IMR-90 (cell line): Measurements from ENCODE around the gene C9orf43. TPM values are rescaled to one million over a fixed set of nuclear protein-coding genes. Genes with fewer than 3 reads are reported as not detected.

Source experiments
- ATAC-seq: fragments of 200-7000 bp; cut with Tn5 transposase; 2 replicates; pipeline ENCODE4 v1.9.1; 2020; ENCODE audit warnings: low read depth, mild to moderate bottlenecking, moderate library complexity
- BruUV-seq: library from RNA; stranded (reverse); fragments of 400-500 nt; replicated peaks from 2 replicates; lab custom pipeline; 2021; lab: Mats Ljungman, UMichigan
- CTCF ChIA-PET: fragments of 300-600 bp; formaldehyde crosslinking; extraction: SDS; loops from one replicate; lab custom pipeline; 2021; ENCODE audit warnings: antibody characterized with exemption; lab: Yijun Ruan, JAX
- POLR2A ChIA-PET: fragments of 300-600 bp; sonication (Branson Sonifier 250); formaldehyde crosslinking; loops from one replicate; lab custom pipeline; 2022; ENCODE audit warnings: antibody characterized with exemption; ENCODE audit not compliant: unreplicated experiment; lab: Charles Lee
- DNase-seq: peaks from one replicate; pipeline ENCODE4 v3.0.0; 2013
- H2AFZ ChIP-seq: replicated peaks from 2 replicates; pipeline ENCODE3; 2013; ENCODE audit warnings: low read length, mild to moderate bottlenecking; ENCODE audit not compliant: poor library complexity
- H2AK5ac ChIP-seq: 2 replicates; pipeline ENCODE4 v1.6.1; 2013; ENCODE audit warnings: low read depth, low read length, inconsistent platforms
- H2AK9ac ChIP-seq: replicated peaks from 2 replicates; pipeline ENCODE3; 2013; ENCODE audit warnings: mild to moderate bottlenecking, low read depth, low read length, moderate library complexity; ENCODE audit not compliant: poor library complexity
- H2BK120ac ChIP-seq: 2 replicates; pipeline ENCODE4 v1.6.1; 2013; ENCODE audit warnings: low read depth, low read length, inconsistent platforms
- H2BK15ac ChIP-seq: 3 replicates; pipeline ENCODE4 v1.6.1; 2013; ENCODE audit warnings: low read depth, low read length, inconsistent platforms
- H2BK20ac ChIP-seq: 2 replicates; pipeline ENCODE4 v1.6.1; 2013; ENCODE audit warnings: low read depth, mild to moderate bottlenecking, inconsistent platforms, low read length, moderate library complexity
- H2BK5ac ChIP-seq: 2 replicates; pipeline ENCODE4 v1.6.1; 2013; ENCODE audit warnings: mild to moderate bottlenecking, low read depth, low read length, inconsistent platforms; ENCODE audit not compliant: poor library complexity, severe bottlenecking
- H3K14ac ChIP-seq: replicated peaks from 2 replicates; pipeline ENCODE4 v1.6.1; 2013; ENCODE audit warnings: low read depth, low read length, inconsistent platforms
- H3K18ac ChIP-seq: 2 replicates; pipeline ENCODE4 v1.6.1; 2013; ENCODE audit warnings: low read depth, low read length, control low read depth
- H3K23ac ChIP-seq: 2 replicates; pipeline ENCODE4 v1.6.1; 2013; ENCODE audit warnings: low read depth, low read length, inconsistent platforms
- H3K27ac ChIP-seq: 2 replicates; pipeline ENCODE4 v1.5.1; 2013; ENCODE audit warnings: mild to moderate bottlenecking, control low read depth, low read length; ENCODE audit not compliant: insufficient read depth
- H3K27me3 ChIP-seq: 2 replicates; pipeline ENCODE4 v1.6.1; 2013; ENCODE audit warnings: low read length; ENCODE audit not compliant: control insufficient read depth, insufficient read depth
- H3K36me3 ChIP-seq: 2 replicates; pipeline ENCODE4 v1.6.1; 2013; ENCODE audit warnings: low read length, mixed read lengths; ENCODE audit not compliant: control insufficient read depth, insufficient read depth
- H3K4ac ChIP-seq: 2 replicates; pipeline ENCODE4 v1.6.1; 2013; ENCODE audit warnings: low read depth, low read length, inconsistent platforms
- H3K4me1 ChIP-seq: 2 replicates; pipeline ENCODE4 v1.6.1; 2013; ENCODE audit warnings: low read length, mixed read lengths; ENCODE audit not compliant: control insufficient read depth, insufficient read depth
- H3K4me2 ChIP-seq: 2 replicates; pipeline ENCODE4 v1.6.1; 2013; ENCODE audit warnings: low read depth, mild to moderate bottlenecking, control low read depth, low read length, moderate library complexity
- H3K4me3 ChIP-seq: 2 replicates; pipeline ENCODE4 v1.5.1; 2013; ENCODE audit warnings: low read depth, mild to moderate bottlenecking, control low read depth, low read length, moderate library complexity; ENCODE audit not compliant: insufficient read depth
- H3K56ac ChIP-seq: 2 replicates; pipeline ENCODE4 v1.6.1; 2013; ENCODE audit warnings: low read length, inconsistent platforms; ENCODE audit not compliant: insufficient read depth; ENCODE audit errors: extremely low read depth
- H3K79me1 ChIP-seq, 2 experiments: 2 replicates each; pipeline ENCODE4 v1.6.1; 2013; ENCODE audit warnings: low read length in 2 of 2, inconsistent platforms in 1 of 2, low read depth in 1 of 2
- H3K9ac ChIP-seq: 2 replicates; pipeline ENCODE4 v1.6.1; 2013; ENCODE audit warnings: low read depth, low read length, control low read depth
- H3K9me1 ChIP-seq: 2 replicates; pipeline ENCODE4 v1.6.1; 2013; ENCODE audit warnings: low read length, inconsistent platforms; ENCODE audit not compliant: insufficient read depth
- H3K9me3 ChIP-seq: 2 replicates; pipeline ENCODE4 v1.6.1; 2013; ENCODE audit warnings: low read length; ENCODE audit not compliant: control insufficient read depth, insufficient read depth
- H4K20me1 ChIP-seq: 2 replicates; pipeline ENCODE4 v1.6.1; 2013; ENCODE audit warnings: low read length, inconsistent platforms; ENCODE audit not compliant: insufficient read depth
- H4K5ac ChIP-seq: 2 replicates; pipeline ENCODE4 v1.6.1; 2013; ENCODE audit warnings: mild to moderate bottlenecking, low read depth, low read length, control low read depth
- H4K8ac ChIP-seq, 2 experiments: 2 replicates each; pipeline ENCODE4 v1.6.1; 2013; ENCODE audit warnings: low read depth in 2 of 2, low read length in 2 of 2, control low read depth in 1 of 2, inconsistent platforms in 1 of 2
- H4K91ac ChIP-seq: 2 replicates; pipeline ENCODE4 v1.6.1; 2013; ENCODE audit warnings: low read depth, low read length, inconsistent platforms; ENCODE audit not compliant: insufficient read depth
- BHLHE40 ChIP-seq: fragments of 150-350 bp; IDR thresholded peaks from 2 replicates; pipeline ENCODE4 v1.6.1; 2016; ENCODE audit warnings: mild to moderate bottlenecking, low read depth, low read length
- CEBPB ChIP-seq: IDR thresholded peaks from 2 replicates; pipeline ENCODE4 v1.6.1; 2012; ENCODE audit warnings: low read depth, low read length, improper control_type of control experiment
- CHD1 ChIP-seq: IDR thresholded peaks from 2 replicates; pipeline ENCODE4 v1.6.1; 2012; ENCODE audit warnings: low read depth, low read length, improper control_type of control experiment
- FOS ChIP-seq: fragments of 150-350 bp; IDR thresholded peaks from 2 replicates; pipeline ENCODE4 v1.6.1; 2016; ENCODE audit warnings: low read depth, low read length
- MAFK ChIP-seq: IDR thresholded peaks from 2 replicates; pipeline ENCODE4 v1.6.1; 2012; ENCODE audit warnings: low read depth, low read length, improper control_type of control experiment
- MAZ ChIP-seq: IDR thresholded peaks from 2 replicates; pipeline ENCODE4 v1.6.1; 2012; ENCODE audit warnings: low read depth, mild to moderate bottlenecking, low read length, improper control_type of control experiment, moderate library complexity, borderline replicate concordance
- MXI1 ChIP-seq: IDR thresholded peaks from 2 replicates; pipeline ENCODE4 v1.6.1; 2012; ENCODE audit warnings: low read depth, mild to moderate bottlenecking, low read length, moderate library complexity, borderline replicate concordance
- NFE2L2 ChIP-seq: fragments of 150-350 bp; IDR thresholded peaks from 2 replicates; pipeline ENCODE4 v1.6.1; 2016; ENCODE audit warnings: low read depth, mild to moderate bottlenecking, low read length
- POLR2A ChIP-seq: IDR thresholded peaks from 2 replicates; pipeline ENCODE4 v1.6.1; 2012; ENCODE audit warnings: mild to moderate bottlenecking, low read depth, low read length
- RAD21 ChIP-seq: IDR thresholded peaks from 2 replicates; pipeline ENCODE4 v1.6.1; 2012; ENCODE audit warnings: low read length, improper control_type of control experiment
- RCOR1 ChIP-seq: IDR thresholded peaks from 2 replicates; pipeline ENCODE4 v1.6.1; 2012; ENCODE audit warnings: mild to moderate bottlenecking, low read length, improper control_type of control experiment; ENCODE audit not compliant: insufficient replicate concordance
- RFX5 ChIP-seq: IDR thresholded peaks from 2 replicates; pipeline ENCODE4 v1.8.0; 2012; ENCODE audit warnings: low read depth, mild to moderate bottlenecking, low read length, moderate library complexity
- SMC3 ChIP-seq: fragments of 150-350 bp; IDR thresholded peaks from 2 replicates; pipeline ENCODE4 v1.6.1; 2016; ENCODE audit warnings: low read depth, mild to moderate bottlenecking, antibody characterized with exemption, low read length, moderate library complexity
- WGBS, 2 experiments: methylation state at CpG; one replicate each; pipeline versions ENCODE4 v1.1.5 to v1.1.7; 2013; ENCODE audit warnings: missing lambda C conversion rate in 2 of 2; ENCODE audit not compliant: insufficient read length in 1 of 2; ENCODE audit errors: extremely low coverage in 2 of 2; 5-methylcytosine and 5-hydroxymethylcytosine counted together
- dilution Hi-C: fragments of 300-500 bp; cut with HindIII; formaldehyde crosslinking; loops from one replicate; pipeline ENCODE4 v1.14.3; 2018; ENCODE audit warnings: low sequenced_read_pairs; ENCODE audit not compliant: unreplicated experiment
- in situ Hi-C: fragments of 300-500 bp; cut with MboI; formaldehyde crosslinking; loops from 3 replicates; pipeline ENCODE4 v1.14.3; 2019; ENCODE audit warnings: low sequenced_read_pairs, inconsistent platforms, mixed read lengths
- intact Hi-C: fragments of 100-400 bp; cut with micrococcal nuclease; formaldehyde crosslinking; loops from 2 replicates; pipeline ENCODE4 v1.10.0; 2022
- polyA plus RNA-seq, 3 experiments: library from polyadenylated mRNA; depleted of rRNA; stranded (reverse); fragments of >200 nt; gene quantifications; 2 replicates each; pipeline ENCODE4 v1.2.3, GENCODE V29; 2012; ENCODE audit warnings: low replicate concordance in 1 of 3
- total RNA-seq: library from RNA; depleted of rRNA; stranded (reverse); fragments of >200 nt; gene quantifications from 2 replicates; pipeline ENCODE4 v1.2.3, GENCODE V29; 2012
- TF ChIP-seq, protein P1 (sequence below): conservative IDR thresholded peaks from 2 replicates; pipeline ENCODE4 v1.5.1; 2012; ENCODE audit warnings: mild to moderate bottlenecking, low read depth, low read length, improper control_type of control experiment
- TF ChIP-seq, protein P2 (sequence below): fragments of 150-350 bp; IDR thresholded peaks from 2 replicates; pipeline ENCODE4 v1.6.1; 2016; ENCODE audit warnings: low read depth, mild to moderate bottlenecking, low read length, moderate library complexity, borderline replicate concordance
- TF ChIP-seq, protein P3 (sequence below): fragments of 150-350 bp; IDR thresholded peaks from 2 replicates; pipeline ENCODE4 v1.6.1; 2017; ENCODE audit warnings: mild to moderate bottlenecking, antibody characterized with exemption, low read length, low read depth

C9orf43 gene
- total and polyA plus RNA-seq, 2 of the 4 experiments (the other 2 are of a cell fraction): 0.36 to 0.46 TPM

DNA sequence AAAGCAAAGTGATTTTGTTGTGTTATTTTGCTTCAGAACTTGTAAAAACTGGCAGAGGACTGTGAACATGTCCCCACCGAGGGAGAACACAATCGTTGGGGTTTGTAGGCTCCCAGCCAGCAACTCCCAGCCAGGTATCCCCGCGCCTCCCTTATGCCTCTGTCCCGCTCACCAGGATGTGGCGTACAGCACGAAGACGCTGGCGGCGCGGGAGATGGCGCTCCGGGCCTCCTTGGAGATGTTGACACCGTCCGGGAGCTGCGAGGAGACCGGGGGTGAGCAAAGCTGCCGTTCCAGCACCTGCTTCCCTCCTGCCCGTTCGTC lies 702 bp upstream of the C9orf43 start:
- Histone ChIP-seq H2BK15ac (no peak overlapping the region), H2BK5ac (peak overlapping the region; percentile 17), H2BK20ac (no peak overlapping the region), H2AK5ac (peak overlapping the region; percentile 69), H3K27ac (peak overlapping the region; percentile 94), H3K9me1 (no peaks in the 10 kb centered on the region), H3K14ac (peak overlapping the region; percentile 23), H3K9ac (peak overlapping the region; percentile 93), H3K4me3 (peak overlapping the region; percentile 78), H3K79me1 (peaks cover 12 to 19% of the 10 kb centered on the region in 2 experiments; a peak in 3 of 4 replicates), H3K23ac (peak overlapping the region; percentile 62; the same call in 1 of the 2 replicates), H3K4me2 (peak overlapping the region; percentile 71), H4K5ac (peak overlapping the region; percentile 31; the same call in 1 of the 2 replicates), H3K4me1 (peaks cover 3% of the 10 kb centered on the region; the same call in 1 of the 2 replicates), H3K4ac (peak overlapping the region; percentile 73), H2AK9ac (peak overlapping the region; percentile 88), H2AFZ (peak overlapping the region; percentile 96), H3K56ac (peak overlapping the region; percentile 77), H3K36me3 (peaks cover 3% of the 10 kb centered on the region), H4K8ac (peak overlapping the region; percentile 96 to 98; a peak in 3 of 4 replicates), H3K9me3 (no peaks in the 10 kb centered on the region), H3K18ac (no peak overlapping the region), H4K91ac (peak overlapping the region; percentile 56; the same call in 1 of the 2 replicates), H4K20me1 (no peaks in the 10 kb centered on the region), H3K27me3 (no peaks in the 10 kb centered on the region), H2BK120ac (no peak overlapping the region; the same call in none of the 2 replicates)
- DNase-seq (no peak), ATAC-seq (peak; percentile 3)
- ChIA-PET CTCF (no interaction called here), POLR2A (interaction anchor here (0.9 to 1.3 kb wide), 3 partner anchors 9 to 11 kb away, joined by 3 to 4 read pairs (median 3); partner anchors contain the start of gene ALAD)
- BruUV-seq: TSS peak; percentile 38
- dilution Hi-C loops: no loop called here
- intact Hi-C loops: no loop called here
- in situ Hi-C loops: no loop called here
- no peak for TF ChIP-seq RCOR1
- no peak for TF ChIP-seq NFE2L2
- TF ChIP-seq RFX5: no peak
- TF ChIP-seq MXI1: no peak
- TF ChIP-seq SMC3: no peak
- no peak for TF ChIP-seq RAD21
- no peak for TF ChIP-seq MAFK
- no peak for TF ChIP-seq MAZ
- TF ChIP-seq POLR2A: no peak
- no peak for TF ChIP-seq FOS
- no peak for TF ChIP-seq CHD1
- no peak for TF ChIP-seq BHLHE40
- TF ChIP-seq CEBPB: no peak
- TF ChIP-seq, protein P1, sequence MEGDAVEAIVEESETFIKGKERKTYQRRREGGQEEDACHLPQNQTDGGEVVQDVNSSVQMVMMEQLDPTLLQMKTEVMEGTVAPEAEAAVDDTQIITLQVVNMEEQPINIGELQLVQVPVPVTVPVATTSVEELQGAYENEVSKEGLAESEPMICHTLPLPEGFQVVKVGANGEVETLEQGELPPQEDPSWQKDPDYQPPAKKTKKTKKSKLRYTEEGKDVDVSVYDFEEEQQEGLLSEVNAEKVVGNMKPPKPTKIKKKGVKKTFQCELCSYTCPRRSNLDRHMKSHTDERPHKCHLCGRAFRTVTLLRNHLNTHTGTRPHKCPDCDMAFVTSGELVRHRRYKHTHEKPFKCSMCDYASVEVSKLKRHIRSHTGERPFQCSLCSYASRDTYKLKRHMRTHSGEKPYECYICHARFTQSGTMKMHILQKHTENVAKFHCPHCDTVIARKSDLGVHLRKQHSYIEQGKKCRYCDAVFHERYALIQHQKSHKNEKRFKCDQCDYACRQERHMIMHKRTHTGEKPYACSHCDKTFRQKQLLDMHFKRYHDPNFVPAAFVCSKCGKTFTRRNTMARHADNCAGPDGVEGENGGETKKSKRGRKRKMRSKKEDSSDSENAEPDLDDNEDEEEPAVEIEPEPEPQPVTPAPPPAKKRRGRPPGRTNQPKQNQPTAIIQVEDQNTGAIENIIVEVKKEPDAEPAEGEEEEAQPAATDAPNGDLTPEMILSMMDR: no peak
- TF ChIP-seq, protein P2, sequence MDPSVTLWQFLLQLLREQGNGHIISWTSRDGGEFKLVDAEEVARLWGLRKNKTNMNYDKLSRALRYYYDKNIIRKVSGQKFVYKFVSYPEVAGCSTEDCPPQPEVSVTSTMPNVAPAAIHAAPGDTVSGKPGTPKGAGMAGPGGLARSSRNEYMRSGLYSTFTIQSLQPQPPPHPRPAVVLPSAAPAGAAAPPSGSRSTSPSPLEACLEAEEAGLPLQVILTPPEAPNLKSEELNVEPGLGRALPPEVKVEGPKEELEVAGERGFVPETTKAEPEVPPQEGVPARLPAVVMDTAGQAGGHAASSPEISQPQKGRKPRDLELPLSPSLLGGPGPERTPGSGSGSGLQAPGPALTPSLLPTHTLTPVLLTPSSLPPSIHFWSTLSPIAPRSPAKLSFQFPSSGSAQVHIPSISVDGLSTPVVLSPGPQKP: no peak
- TF ChIP-seq, protein P3, sequence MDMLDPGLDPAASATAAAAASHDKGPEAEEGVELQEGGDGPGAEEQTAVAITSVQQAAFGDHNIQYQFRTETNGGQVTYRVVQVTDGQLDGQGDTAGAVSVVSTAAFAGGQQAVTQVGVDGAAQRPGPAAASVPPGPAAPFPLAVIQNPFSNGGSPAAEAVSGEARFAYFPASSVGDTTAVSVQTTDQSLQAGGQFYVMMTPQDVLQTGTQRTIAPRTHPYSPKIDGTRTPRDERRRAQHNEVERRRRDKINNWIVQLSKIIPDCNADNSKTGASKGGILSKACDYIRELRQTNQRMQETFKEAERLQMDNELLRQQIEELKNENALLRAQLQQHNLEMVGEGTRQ: no peak
- 0% methylated on average over 11 of the region's 20 CpGs; no CpG with 5 or more reads in 1 of the 2 experiments for WGBS, 2 experiments
